Activated naive CD8-positive, alpha-beta T cell treated with anti-CD3 and anti-CD28 coated beads for 36 hours (primary cell): ENCODE results near the gene FSTL1. TPM values are rescaled to one million over a fixed set of nuclear protein-coding genes. Genes with fewer than 3 reads are reported as not detected.
A peak's percentile ranks its signal among the peaks of the same experiment; 100 is the strongest.

ENCODE experiments used
- DNase-seq: peaks from one replicate; pipeline ENCODE4 v3.0.0; 2021
- H3K27ac Mint-ChIP-seq: one replicate; pipeline ENCODE4 v1.8.0; 2022; ENCODE audit warnings: mild to moderate bottlenecking, moderate library complexity, mixed read lengths
- H3K27me3 Mint-ChIP-seq: one replicate; pipeline ENCODE4 v1.8.0; 2022; ENCODE audit warnings: mild to moderate bottlenecking, mixed read lengths
- H3K36me3 Mint-ChIP-seq: one replicate; pipeline ENCODE4 v1.8.0; 2021; ENCODE audit warnings: mild to moderate bottlenecking, mixed read lengths
- H3K4me1 Mint-ChIP-seq: one replicate; pipeline ENCODE4 v1.8.0; 2021; ENCODE audit warnings: mixed read lengths
- H3K4me3 Mint-ChIP-seq: one replicate; pipeline ENCODE4 v1.8.0; 2022; ENCODE audit warnings: mild to moderate bottlenecking, moderate library complexity, mixed read lengths
- H3K9me3 Mint-ChIP-seq: one replicate; pipeline ENCODE4 v1.8.0; 2022; ENCODE audit warnings: mixed read lengths
- total RNA-seq, 2 experiments: library from RNA; stranded (reverse); gene quantifications; one replicate each; pipeline ENCODE4 v1.2.3, GENCODE V29; 2021

The FSTL1 gene, protein sequence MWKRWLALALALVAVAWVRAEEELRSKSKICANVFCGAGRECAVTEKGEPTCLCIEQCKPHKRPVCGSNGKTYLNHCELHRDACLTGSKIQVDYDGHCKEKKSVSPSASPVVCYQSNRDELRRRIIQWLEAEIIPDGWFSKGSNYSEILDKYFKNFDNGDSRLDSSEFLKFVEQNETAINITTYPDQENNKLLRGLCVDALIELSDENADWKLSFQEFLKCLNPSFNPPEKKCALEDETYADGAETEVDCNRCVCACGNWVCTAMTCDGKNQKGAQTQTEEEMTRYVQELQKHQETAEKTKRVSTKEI
- total RNA-seq = 1 to 10 TPM; 1.6 to 1.7 TPM

DNA sequence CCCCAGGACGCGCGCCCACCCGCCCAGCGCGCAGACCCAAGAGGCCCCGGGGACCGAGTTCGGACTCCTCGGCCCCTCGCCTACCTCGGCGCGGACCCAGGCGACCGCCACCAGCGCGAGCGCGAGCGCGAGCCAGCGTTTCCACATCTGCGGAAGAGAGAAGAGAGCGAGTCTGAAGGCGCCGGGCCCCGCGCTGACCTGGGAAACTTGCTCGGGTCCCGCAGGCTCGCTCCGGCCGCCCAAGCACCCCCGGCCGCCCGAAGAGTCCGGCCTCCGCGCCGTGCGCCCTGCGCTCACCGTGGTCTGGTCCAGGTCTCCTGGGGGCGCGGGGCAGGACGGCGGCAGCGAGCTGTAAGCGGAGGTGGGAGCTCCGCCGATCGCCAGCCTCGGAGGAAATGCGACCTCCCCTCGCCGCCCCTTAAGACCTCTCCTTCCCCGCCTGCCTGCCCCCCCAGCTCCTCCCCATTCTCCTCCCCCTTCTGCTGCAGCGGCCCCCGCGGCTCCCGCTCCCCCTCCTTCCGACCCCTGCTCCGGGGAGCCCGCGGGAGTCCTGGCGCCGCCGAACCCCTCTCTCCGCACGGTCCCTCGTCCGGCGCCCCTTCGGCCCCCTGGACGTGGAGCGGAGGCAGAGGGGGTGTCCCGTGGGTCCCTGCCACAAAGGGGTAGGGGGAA lies at the start of gene FSTL1:
FSTL1 (minus strand) TSS at position 393 of the 672 bp plus-strand sequence; CDS start at position 147, 246 bp downstream.
- no peak within 1 kb of the TSS for H3K27ac Mint-ChIP-seq
- no peaks in the 10 kb centered on the region for H3K36me3 Mint-ChIP-seq
- peaks cover 3% of the 10 kb centered on the region for H3K9me3 Mint-ChIP-seq
- peak within 1 kb of the TSS; percentile 78 for H3K4me3 Mint-ChIP-seq
- DNase-seq = peak; percentile 21
- peaks cover 47% of the 10 kb centered on the region for H3K27me3 Mint-ChIP-seq
- H3K4me1 Mint-ChIP-seq = peaks cover 8% of the 10 kb centered on the region

- no peak for DNase-seq
- no peak overlapping the region for H3K27ac Mint-ChIP-seq
- no peaks in the 10 kb centered on the region for H3K4me1 Mint-ChIP-seq
- H3K4me3 Mint-ChIP-seq = no peak overlapping the region
- no peaks in the 10 kb centered on the region for H3K27me3 Mint-ChIP-seq
- no peaks in the 10 kb centered on the region for H3K36me3 Mint-ChIP-seq
- H3K9me3 Mint-ChIP-seq = peaks cover 14% of the 10 kb centered on the region
These were observed 48.0 kb upstream of the FSTL1 start for GRCh38 chr3:120498556-120499346.

DNA sequence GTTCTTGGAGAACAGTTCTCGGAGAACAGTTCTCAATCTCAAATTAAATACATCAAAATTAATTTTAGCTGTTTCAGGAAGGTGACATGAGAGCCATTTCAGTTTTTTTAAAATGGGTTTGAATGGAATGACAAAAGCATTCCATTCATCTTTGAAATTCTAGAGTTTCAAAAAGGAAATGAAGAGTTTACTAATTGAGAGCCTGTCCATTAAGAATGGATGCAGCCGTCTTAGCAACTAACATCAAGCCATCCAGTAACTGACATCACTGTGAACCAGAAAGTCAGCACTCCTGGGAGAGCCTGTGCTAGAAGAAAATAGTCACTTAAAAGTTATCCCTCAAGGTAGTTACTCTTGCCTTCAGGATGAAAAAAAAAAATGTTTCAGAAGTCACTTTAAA lies 47.0 kb upstream of the FSTL1 start:
- H3K27me3 Mint-ChIP-seq = no peaks in the 10 kb centered on the region
- no peaks in the 10 kb centered on the region for H3K4me1 Mint-ChIP-seq
- no peaks in the 10 kb centered on the region for H3K36me3 Mint-ChIP-seq
- H3K4me3 Mint-ChIP-seq = no peak overlapping the region
- DNase-seq = no peak
- H3K9me3 Mint-ChIP-seq = peaks cover 14% of the 10 kb centered on the region
- no peak overlapping the region for H3K27ac Mint-ChIP-seq

DNA sequence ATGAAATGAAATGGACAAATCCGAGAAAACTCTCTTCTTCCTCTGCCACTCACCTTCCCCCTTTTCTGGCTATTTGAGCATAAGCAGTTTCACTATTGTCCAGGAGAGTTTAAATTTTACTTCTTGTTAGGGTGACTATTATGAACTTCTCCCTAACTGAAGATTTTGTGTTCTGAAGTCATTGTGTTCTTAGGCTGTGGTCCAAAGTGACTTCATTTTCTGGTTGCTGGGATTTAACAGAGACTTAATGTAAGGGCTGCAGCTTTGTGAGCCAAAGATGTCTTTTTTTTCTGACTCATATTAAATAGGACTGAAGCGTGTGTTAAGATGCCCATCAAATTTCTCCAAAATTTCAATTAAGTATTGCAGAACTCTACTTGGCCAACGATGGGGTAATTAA lies 46.5 kb upstream of the FSTL1 start:
- H3K27me3 Mint-ChIP-seq = no peaks in the 10 kb centered on the region
- H3K4me3 Mint-ChIP-seq = no peak overlapping the region
- no peaks in the 10 kb centered on the region for H3K4me1 Mint-ChIP-seq
- H3K36me3 Mint-ChIP-seq = no peaks in the 10 kb centered on the region
- no peak overlapping the region for H3K27ac Mint-ChIP-seq
- peaks cover 14% of the 10 kb centered on the region for H3K9me3 Mint-ChIP-seq
- DNase-seq = no peak

DNA sequence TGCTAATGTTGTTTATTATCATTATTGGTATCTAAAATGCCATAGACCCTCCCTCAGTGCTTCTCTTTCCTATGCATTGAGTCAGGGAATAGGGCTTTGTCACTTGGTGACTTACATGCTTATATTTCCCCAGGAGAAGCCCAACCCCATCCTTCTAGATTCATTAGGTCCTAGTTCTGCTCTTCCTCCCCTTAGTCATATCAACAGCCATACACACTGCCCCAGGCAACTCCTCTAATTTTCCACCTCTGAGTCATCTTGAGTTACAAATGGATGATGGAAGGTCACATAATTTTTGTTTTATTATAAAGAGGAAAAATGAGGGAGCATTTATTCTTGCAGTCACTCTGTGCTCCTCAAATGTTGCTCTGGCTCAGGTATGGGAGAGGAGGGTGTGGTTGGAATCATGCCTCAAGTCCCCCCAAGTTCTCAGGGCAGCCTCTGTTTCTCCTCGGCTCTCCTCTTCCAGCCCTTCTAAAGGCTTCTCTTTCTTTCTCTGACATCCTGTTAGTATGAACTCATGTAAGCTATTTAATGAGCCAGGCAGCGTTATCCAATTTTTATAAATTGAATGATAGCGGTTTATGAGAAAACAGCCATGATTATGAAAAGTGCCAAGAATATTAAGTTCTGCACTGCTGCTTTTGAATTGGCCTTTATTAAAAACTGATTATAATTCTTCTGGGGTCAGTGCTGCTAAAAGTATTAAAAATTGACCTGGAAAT lies 45.6 kb upstream of the FSTL1 start:
- H3K9me3 Mint-ChIP-seq = peaks cover 14% of the 10 kb centered on the region
- H3K27me3 Mint-ChIP-seq = peaks cover 4% of the 10 kb centered on the region
- H3K4me1 Mint-ChIP-seq = no peaks in the 10 kb centered on the region
- H3K36me3 Mint-ChIP-seq = no peaks in the 10 kb centered on the region
- DNase-seq = no peak
- H3K27ac Mint-ChIP-seq = no peak overlapping the region
- no peak overlapping the region for H3K4me3 Mint-ChIP-seq

DNA sequence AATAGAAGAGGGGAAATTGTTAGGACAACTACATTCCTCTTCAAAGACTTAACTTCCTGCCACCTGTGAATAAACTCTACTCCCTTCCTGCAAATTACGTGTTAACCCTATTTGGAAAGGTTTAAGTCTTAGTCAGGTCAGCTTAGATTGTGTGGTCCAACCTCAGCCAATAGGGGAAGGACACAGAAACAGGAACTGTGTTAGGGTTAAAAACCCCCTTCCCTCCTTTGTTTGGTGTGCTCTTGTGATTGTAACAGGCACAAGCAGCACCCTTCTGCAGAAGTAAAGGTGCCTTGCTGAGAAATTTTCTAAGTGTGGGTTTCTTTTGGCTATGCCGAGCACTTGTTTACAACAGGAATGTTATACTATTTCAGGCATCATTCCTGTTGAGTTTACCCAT lies 45.0 kb upstream of the FSTL1 start:
- no peak for DNase-seq
- H3K27me3 Mint-ChIP-seq = peaks cover 11% of the 10 kb centered on the region
- H3K4me1 Mint-ChIP-seq = no peaks in the 10 kb centered on the region
- peaks cover 14% of the 10 kb centered on the region for H3K9me3 Mint-ChIP-seq
- H3K36me3 Mint-ChIP-seq = no peaks in the 10 kb centered on the region
- no peak overlapping the region for H3K27ac Mint-ChIP-seq
- no peak overlapping the region for H3K4me3 Mint-ChIP-seq

DNA sequence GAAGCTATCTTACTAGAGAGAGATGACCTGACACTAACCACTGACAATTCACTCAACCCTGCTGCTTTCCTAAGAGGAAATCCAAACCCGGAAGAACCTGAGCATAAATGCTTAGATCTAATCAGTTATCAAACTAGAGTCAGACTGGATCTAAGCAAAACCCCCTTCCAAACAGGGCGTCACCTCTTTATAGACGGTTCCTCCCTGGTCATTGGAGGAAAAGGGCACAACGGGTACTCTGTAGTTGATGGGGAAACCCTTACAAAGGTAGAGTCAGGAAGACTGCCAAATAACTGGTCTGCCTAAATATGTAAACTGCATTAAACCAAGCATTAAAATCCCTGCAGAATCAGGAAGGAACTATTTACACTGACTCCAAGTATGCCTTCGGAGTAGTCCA lies 41.3 kb upstream of the FSTL1 start:
- Mint-ChIP-seq H3K36me3 (no peaks in the 10 kb centered on the region), H3K4me3 (no peak overlapping the region), H3K4me1 (no peaks in the 10 kb centered on the region), H3K9me3 (peaks cover 14% of the 10 kb centered on the region), H3K27ac (no peak overlapping the region), H3K27me3 (peaks cover 25% of the 10 kb centered on the region)
- DNase-seq = no peak

DNA sequence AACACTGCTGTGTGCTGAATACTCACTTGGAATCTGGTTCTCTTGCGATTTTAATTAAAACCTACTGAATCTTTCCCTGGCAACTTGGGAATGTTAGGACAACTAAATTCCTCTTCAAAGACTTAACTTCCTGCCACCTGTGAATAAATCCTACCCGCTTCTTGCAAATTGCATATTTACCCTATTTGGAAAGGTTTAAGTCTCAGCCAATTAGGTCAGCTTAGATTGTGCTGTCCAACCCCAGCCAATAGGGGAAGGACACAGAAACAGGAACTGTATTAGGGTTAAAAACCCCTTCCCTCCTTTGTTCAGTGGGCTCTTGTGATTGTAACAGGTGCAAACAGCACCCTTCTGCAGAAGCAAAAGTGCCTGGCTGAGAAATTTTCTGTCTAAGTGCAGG lies 38.6 kb upstream of the FSTL1 start:
- no peaks in the 10 kb centered on the region for H3K4me1 Mint-ChIP-seq
- DNase-seq = no peak
- H3K27me3 Mint-ChIP-seq = peaks cover 35% of the 10 kb centered on the region
- H3K9me3 Mint-ChIP-seq = peaks cover 2% of the 10 kb centered on the region
- no peaks in the 10 kb centered on the region for H3K36me3 Mint-ChIP-seq
- H3K4me3 Mint-ChIP-seq = no peak overlapping the region
- no peak overlapping the region for H3K27ac Mint-ChIP-seq

GRCh38 chr3:120488296-120488695 lies 37.5 kb upstream of the FSTL1 start:
- H3K4me1 Mint-ChIP-seq = no peaks in the 10 kb centered on the region
- H3K4me3 Mint-ChIP-seq = no peak overlapping the region
- no peak for DNase-seq
- H3K27me3 Mint-ChIP-seq = peaks cover 35% of the 10 kb centered on the region
- H3K27ac Mint-ChIP-seq = no peak overlapping the region
- no peaks in the 10 kb centered on the region for H3K9me3 Mint-ChIP-seq
- H3K36me3 Mint-ChIP-seq = no peaks in the 10 kb centered on the region

DNA sequence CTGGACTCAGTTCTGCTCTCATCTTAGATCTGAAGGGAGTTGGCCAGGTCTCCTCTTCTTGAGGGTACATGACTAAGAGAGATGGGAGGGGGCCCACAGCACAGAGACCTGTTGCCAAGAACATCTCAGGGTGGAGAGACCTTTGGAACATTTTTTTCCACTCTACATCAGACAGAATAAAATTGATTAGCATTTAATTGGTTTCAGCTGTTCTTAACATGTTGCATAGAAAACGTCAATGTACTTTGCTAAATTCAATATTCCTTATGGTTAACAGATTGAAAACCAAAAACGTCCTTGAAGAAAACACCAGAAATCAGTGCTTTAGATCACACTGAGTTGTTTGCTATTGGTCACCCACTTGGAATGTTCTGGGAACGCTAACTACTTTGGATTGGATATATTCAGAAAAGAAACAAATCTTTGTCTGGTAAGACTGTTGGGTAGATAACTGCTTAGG lies 36.4 kb upstream of the FSTL1 start:
- no peaks in the 10 kb centered on the region for H3K9me3 Mint-ChIP-seq
- no peak for DNase-seq
- no peaks in the 10 kb centered on the region for H3K4me1 Mint-ChIP-seq
- no peaks in the 10 kb centered on the region for H3K36me3 Mint-ChIP-seq
- no peak overlapping the region for H3K4me3 Mint-ChIP-seq
- H3K27me3 Mint-ChIP-seq = peaks cover 35% of the 10 kb centered on the region
- no peak overlapping the region for H3K27ac Mint-ChIP-seq

DNA sequence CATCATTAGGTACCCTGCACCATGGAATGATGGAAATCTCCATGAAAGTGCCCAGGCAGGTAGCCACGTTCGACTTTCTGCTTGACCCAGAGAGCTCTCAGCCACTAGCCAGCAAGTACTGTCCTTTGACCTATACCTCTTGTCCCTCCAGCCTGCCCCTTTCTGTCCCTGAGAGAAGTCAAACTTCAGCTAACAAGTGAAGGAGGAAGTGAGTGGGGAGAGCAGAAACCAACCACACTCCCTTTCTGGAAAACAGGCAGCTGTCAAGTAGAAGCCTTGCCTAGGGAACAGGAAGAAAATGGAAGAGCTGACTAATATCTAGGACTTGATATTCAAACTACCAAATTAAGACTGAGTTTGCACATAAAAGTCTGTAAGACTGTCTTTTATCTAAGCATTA lies 30.3 kb upstream of the FSTL1 start:
- peaks cover 13% of the 10 kb centered on the region for H3K27me3 Mint-ChIP-seq
- H3K27ac Mint-ChIP-seq = no peak overlapping the region
- no peak overlapping the region for H3K4me3 Mint-ChIP-seq
- no peaks in the 10 kb centered on the region for H3K36me3 Mint-ChIP-seq
- no peaks in the 10 kb centered on the region for H3K9me3 Mint-ChIP-seq
- no peaks in the 10 kb centered on the region for H3K4me1 Mint-ChIP-seq
- DNase-seq = no peak

DNA sequence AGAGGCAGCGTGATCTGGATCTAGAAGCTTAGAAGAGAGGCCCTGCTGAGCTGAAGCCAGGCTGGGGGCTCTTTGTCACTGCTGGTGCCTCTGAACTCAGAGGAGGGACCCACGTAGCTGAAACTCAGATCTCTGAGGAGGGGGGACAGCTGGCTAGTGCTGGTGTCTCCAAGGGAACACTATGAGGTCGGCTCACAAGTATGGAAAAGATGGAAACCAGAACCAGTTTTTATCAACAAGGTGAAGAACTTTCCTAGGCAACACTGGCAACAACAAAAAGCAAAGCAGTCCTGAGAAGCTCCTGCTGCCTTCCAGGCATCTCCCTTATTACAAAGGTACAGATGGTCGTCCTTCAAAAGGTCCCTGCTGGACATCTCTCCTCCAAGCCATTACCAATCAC lies 27.0 kb upstream of the FSTL1 start:
- no peaks in the 10 kb centered on the region for H3K36me3 Mint-ChIP-seq
- H3K4me1 Mint-ChIP-seq = no peaks in the 10 kb centered on the region
- no peak overlapping the region for H3K4me3 Mint-ChIP-seq
- H3K27ac Mint-ChIP-seq = no peak overlapping the region
- peaks cover 11% of the 10 kb centered on the region for H3K27me3 Mint-ChIP-seq
- no peak for DNase-seq
- H3K9me3 Mint-ChIP-seq = no peaks in the 10 kb centered on the region

DNA sequence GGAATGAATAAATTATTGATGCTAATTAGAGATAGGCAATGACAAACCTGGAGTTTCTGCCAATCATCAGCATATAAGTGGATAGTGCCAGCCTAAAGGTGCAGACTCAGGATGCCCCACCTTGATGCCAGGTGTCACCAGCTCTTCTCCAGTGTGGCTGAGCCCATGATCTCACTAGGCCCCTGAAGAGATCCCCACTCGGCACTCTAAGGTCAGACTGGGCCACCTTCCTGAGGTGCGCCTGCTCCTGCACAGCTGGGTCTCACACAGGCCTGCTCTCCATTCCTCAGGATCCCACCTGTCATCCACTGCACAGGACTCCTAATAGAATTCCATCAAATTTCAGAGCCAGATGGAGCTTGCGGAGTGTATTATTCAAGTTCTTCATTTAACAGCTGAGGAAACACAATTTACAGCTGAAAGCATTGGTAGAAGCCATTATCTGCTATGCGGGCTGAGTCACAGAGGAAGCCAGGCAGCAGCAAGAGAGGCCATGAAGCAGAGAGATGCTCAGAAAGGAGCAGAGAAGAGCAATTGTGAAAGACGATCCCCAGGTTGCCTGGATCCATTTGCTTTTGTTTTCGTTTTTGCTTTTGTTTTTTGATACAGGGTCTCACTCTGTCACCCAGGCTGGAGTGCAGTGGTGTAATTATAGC lies 25.1 kb upstream of the FSTL1 start:
- no peaks in the 10 kb centered on the region for H3K9me3 Mint-ChIP-seq
- H3K36me3 Mint-ChIP-seq = no peaks in the 10 kb centered on the region
- no peaks in the 10 kb centered on the region for H3K4me1 Mint-ChIP-seq
- peak overlapping the region; percentile 35 for H3K27ac Mint-ChIP-seq
- H3K4me3 Mint-ChIP-seq = no peak overlapping the region
- H3K27me3 Mint-ChIP-seq = peaks cover 8% of the 10 kb centered on the region
- DNase-seq = no peak

DNA sequence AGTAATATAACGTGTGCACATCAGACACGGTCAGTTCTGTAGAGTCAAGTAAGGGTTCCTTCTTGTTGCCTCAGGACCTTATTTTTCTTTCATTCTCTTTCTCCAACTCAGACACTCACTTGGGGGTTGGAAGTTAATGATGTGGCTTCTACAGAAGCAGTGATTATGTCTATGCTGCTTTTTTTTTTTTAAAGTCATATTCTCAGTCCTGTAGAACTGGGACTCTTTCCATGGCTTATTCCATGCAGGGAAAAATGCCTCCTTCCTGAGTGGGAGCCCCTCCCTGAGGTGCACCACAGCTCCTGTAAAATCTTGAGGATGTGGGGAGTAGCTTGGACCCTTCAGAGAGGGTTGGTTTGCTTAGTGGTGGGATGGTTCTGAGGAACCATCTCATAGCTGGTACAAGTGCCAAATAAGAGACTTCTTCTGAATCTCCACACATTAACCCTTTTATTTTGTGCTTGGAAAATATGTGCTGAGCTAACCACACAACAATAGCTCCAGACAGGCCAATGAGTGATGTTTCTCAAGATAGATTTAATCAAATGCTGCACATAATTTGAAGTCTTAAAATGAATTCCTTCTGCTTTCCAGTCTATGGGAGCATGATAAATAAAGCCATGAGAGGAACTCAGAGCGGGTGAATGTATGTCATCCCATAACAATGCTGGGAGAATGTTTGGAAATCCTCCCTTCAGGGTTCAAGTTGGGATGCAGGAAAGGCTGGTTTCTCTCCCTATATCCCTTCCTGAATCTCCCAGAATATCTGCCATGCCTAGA lies 23.3 kb upstream of the FSTL1 start:
- Mint-ChIP-seq H3K27me3 (peaks cover 3% of the 10 kb centered on the region), H3K4me1 (no peaks in the 10 kb centered on the region), H3K9me3 (no peaks in the 10 kb centered on the region), H3K4me3 (no peak overlapping the region), H3K27ac (no peak overlapping the region), H3K36me3 (no peaks in the 10 kb centered on the region)
- no peak for DNase-seq
